GM12801 (cell line): ENCODE results near the gene CTSV.

Experiments
- TF ChIP-seq, protein P1 (sequence below): IDR thresholded peaks from one replicate; pipeline ENCODE4 v1.5.1; 2011; ENCODE audit warnings: control low read depth; ENCODE audit not compliant: insufficient read length; ENCODE audit errors: extremely low read depth

CTSV gene

DNA sequence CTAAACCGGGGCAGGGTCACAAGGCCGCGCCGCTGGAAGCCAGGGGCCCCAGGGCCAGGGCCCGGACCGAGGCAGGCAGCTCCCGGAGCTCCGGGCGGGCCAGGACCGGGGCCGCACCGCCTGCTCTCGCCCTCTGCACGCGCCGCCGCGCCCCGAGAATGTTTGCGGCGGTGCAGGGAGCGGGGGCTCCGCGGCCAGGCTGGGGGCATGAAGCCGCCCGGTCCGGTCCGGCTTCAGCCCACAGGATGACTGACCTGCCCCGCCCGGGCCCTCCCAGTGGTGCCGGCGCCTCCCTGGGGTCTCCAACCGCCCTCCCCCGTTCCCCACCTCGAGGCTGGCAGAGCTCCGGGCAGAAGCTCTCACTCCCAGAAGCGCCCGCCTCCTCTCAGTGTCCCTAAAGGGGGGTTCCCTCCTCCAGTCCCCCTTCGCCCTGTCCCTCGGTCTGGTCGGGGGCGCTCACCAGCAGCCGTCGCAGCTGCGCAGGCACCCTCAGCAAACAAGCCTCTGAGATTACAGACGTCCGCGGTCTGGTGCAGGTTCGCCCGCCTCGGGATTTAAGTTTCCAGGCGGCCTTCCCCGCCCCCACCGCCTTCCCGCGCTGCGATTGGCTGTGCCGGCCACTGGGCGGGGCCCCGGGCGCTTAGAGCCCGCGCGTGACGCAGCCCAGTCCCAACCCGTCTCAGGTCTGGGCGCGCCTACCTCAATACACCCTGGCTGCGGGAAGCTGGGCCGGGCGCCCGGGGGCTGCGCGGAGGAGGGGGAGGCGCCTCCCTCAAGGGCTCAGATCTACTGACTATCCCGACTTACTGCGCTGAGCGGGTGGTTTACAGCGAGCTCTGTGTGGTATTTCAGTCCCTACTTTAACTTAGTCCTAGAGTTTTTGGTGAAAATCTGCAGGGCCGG lies at the start of gene CTSV:
TSS of gene CTSV (minus strand) at position 532 of the 903 bp plus-strand sequence. CDS start 1,099 bp downstream, outside the sequence.
- TF ChIP-seq, protein P1, sequence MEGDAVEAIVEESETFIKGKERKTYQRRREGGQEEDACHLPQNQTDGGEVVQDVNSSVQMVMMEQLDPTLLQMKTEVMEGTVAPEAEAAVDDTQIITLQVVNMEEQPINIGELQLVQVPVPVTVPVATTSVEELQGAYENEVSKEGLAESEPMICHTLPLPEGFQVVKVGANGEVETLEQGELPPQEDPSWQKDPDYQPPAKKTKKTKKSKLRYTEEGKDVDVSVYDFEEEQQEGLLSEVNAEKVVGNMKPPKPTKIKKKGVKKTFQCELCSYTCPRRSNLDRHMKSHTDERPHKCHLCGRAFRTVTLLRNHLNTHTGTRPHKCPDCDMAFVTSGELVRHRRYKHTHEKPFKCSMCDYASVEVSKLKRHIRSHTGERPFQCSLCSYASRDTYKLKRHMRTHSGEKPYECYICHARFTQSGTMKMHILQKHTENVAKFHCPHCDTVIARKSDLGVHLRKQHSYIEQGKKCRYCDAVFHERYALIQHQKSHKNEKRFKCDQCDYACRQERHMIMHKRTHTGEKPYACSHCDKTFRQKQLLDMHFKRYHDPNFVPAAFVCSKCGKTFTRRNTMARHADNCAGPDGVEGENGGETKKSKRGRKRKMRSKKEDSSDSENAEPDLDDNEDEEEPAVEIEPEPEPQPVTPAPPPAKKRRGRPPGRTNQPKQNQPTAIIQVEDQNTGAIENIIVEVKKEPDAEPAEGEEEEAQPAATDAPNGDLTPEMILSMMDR = no peak

DNA sequence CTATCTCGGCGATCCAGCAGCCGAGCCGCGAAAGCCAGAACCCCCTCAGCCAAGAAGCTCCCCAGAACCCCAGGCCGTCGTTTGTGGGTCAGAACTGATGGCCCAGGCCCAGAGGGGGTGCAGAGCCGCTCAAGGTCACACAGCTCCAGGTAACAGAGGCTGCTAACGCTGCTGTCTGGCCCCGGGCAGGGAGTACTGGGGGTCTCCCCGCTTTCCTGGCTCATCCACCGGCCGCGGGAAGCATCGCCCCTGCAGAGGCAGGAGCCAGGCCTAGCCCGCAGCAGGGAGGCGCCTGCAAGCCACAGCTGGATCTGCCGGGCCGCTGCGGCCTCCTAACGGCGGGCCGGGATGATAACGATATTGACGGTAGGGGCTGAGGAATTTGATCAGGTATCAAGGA lies 39.4 kb upstream of the CTSV start:
- TF ChIP-seq, protein P1 = no peak

DNA sequence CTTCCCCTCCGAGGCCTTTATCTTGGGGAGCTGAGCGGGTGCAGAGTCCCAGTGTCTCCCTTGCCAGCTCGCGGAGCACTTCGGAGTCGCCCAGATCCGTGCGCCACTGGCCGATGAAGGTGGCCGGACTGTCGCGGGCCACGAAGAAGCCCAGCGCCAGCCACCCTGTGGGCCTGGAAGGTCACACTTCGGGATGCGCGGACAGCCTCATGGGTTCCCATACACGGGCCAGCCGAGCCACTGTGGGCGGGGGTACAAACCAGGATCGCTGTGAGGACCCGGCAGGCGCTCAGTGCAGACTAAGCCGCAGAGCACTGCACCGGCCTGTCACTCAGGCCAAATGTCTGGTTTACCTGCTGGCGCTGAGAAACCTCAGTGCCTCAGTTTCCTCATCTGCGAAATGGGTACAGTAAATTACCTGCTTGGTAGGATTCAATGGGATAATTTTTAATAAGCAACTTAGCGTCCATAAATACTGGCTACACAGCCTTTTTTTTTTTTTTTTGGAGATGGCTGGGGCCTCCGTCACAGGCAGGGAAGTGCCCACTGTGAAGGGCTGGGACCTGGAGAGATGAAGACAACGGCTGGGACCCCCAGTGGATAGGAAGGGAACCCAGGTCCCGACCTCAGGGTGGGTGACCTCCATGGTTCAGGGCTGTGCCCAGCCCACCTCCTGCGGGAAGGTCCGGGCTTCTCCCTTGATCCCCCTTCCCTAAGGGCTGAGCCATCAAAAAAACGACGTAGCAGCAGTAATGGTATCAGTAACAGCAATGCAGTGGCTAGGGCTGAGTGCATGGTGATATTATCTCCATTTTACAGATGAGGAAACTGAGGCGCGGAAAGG lies 38.7 kb upstream of the CTSV start:
- TF ChIP-seq, protein P1 = no peak

DNA sequence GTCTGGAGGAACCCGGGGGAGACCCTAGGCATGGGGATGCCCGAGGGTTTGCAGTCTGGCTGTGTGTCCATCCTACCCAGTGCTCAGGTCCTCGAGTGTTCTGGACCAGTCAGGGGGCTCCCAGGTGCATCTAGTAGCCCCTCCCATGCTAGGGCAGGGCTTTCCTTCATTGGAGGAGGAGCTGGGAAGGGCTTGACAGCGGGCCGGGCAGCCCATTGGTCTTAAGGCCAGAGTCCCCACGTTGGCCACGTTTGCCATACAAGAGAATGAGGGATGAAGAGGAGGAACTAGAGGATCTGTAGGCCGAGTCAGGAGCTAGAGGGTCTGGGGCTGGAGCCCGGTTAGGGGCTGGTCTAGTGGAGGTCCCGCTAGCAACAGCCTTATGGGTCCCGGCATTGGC lies 37.3 kb upstream of the CTSV start:
- TF ChIP-seq, protein P1 = no peak

DNA sequence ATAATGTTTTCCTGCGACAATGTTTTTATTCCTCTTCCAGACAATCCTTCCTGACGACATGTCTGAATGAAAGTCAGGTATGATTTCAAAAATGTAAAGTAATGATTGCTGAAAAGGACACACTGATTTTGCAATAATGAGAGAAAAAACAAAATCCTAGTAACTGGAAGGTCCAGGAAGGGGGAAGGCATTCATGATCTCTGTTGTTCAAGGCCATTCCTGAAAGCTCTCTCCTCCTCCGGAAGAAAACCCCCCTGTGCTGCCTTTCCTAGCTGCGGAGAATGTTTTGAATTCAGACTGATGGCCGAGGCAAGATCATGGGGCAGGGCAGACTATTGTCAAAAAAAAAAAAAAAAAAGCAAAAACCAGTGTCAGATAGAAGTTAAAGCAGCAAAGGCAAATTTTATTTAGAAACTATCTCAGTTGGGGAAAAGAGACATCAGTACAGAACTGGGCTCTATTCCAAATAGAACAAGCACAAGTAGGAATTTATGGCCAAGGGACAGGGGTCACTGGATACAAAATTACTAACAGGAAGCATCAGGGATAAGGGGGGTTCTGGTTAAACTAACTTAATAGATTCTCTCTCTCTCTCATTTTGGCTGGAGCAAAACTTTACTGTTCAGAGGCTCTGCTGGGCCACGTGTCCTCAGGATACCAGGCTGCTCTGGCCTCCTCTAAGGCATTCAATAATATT lies 36.5 kb upstream of the CTSV start:
- TF ChIP-seq, protein P1 = no peak

DNA sequence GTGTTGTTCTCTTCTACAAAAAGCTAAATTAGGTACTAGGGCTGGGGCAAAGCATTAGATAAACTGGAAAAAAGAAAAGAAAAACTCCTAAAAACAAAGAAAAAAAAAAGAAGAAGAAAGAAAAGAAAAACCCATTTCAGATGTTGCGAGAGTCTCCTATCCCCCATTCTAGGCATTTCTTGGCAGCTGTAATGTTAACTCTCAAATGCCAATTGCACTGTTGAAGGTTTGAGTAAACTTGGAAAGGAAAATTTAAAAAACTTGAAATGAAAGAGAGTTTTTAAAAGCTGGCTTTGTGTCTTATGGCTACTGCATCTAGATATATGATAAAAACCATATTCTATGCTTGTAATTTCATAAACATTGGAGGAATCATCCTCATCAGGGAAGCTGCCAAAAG lies 34.6 kb upstream of the CTSV start:
- TF ChIP-seq, protein P1 = no peak
